ENCODE data around the gene SCTR.

SCTR gene

DNA sequence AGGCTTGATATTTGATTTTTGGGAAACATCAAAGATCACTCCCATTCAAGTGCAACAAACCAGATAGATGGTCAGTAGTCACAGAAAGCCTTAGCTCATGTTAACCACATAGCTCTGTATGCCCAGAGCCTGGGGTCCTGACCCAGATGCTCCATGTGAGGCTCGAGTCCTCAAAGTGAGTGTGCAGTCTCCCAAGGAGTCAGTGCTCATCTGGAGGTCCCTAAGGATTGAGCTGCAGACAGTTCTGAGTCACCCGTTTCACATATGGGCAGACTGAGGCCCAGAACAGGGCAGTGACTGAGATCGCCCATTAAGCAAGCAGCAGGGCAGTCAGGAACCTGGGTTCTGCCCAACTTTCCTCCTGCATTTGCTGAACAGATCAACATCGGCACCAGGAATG lies 83.4 kb downstream of the SCTR start:
- DNase-seq, result no peak

- DNase-seq, result no peak
Observed at GRCh38 chr2:119440501-119440870, 83.8 kb downstream of the SCTR start.

DNA sequence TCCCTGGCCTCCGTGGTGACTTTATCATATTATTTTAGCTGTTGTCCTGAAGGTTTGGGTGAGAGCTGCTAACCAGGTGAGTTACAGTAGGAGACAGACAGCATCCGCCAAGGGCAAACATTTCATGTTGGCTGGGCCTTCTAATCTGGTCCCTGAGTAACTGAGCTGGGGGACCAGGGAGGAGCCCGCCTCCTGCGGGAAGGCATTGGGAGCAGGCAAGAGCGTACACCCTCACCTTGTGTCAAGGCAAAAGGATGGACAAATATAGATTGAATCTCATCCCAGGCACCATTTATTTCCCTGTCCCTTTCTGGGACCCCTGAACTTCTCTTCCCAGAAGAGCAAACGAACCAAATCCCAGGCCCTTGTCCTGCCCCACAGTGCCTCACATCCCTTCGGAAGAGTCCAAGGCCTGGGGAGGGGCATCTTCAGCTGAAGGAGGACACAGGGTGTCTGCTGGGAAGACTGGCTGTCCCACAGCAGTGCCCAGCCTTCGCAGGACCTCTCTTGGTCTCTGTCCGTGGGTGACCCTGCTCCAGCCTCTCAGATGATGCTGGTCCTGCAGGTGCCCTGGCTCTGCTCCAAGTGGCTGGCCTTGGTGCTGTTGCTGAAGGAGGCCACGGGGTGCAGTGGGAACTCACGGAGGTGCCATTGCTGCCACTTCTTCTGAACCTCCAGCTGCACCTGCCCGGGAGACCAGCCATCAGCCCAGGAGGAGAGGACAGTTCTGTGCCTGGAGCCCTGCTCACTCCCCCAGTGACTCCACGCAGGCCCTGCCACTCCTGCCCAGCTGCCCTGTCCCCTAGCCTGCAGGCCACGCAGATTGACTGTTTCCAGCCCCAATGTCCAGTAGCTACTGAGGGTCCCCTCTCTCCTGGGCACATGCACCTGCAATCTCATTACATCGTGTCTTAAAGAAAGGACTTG lies 84.4 kb downstream of the SCTR start:
- DNase-seq, result no peak

DNA sequence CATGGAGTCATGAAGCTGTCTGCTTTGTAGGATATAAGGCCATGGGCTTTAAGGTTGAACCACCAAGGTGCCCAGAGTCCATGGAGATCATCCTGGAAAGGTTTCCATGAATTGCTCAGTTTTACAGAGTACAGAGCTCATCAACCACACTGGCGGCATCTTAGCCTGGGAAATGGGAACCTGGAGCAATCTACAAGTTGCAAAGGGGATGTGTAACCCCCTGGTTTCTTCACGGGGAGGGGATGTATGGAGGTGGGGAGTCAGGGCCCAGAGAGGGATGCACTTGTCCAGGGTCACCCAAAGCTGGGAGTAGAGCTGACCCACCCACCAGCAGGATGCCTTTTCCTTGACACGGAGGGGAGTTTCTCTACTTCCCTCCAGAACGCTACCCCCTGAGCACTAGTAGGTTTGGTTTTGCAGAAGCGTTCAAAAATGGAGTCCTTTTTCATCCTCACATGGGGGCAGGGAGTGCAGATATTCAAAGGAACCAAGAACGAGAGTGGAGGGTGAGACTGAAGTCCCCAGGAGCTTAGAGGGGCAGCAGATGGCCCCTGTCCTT lies 85.5 kb downstream of the SCTR start:
- no peak for DNase-seq

DNA sequence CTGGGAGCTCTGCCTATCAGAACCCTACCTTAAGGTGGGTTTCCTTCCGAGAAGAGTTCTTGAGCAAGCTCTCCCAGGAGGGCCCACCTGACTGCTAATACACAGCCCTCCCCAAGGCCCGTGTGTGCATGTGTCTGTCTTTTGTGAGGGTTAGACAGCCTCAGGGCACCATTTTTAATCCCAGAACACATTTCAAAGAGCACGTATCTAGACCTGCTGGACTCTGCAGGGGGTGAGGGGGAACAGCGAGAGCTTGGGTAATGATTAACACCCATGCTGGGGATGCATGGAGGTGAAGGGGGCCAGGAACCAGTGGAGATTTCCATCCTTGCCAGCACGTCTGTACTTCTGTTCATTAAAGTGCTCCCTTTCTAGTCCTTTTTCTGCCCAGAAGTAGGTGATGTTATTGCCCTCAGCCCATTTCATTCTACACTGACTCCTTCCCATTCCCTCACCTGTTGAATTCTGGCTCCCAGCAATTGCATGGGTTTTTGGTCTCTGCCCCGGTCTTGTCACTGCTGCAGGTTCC lies 86.1 kb downstream of the SCTR start:
- no peak for DNase-seq

DNA sequence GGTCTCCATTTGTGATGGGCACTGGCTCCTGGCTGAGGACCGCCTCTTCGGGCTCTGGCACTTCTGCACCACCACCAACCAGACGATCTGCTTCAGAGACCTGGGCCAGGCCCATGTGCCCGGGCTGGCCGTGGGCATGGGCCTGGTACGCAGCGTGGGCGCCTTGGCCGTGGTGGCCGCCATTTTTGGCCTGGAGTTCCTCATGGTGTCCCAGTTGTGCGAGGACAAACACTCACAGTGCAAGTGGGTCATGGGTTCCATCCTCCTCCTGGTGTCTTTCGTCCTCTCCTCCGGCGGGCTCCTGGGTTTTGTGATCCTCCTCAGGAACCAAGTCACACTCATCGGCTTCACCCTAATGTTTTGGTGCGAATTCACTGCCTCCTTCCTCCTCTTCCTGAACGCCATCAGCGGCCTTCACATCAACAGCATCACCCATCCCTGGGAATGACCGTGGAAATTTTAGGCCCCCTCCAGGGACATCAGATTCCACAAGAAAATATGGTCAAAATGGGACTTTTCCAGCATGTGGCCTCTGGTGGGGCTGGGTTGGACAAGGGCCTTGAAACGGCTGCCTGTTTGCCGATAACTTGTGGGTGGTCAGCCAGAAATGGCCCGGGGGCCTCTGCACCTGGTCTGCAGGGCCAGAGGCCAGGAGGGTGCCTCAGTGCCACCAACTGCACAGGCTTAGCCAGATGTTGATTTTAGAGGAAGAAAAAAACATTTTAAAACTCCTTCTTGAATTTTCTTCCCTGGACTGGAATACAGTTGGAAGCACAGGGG lies 87.1 kb downstream of the SCTR start:
- no peak for DNase-seq

DNA sequence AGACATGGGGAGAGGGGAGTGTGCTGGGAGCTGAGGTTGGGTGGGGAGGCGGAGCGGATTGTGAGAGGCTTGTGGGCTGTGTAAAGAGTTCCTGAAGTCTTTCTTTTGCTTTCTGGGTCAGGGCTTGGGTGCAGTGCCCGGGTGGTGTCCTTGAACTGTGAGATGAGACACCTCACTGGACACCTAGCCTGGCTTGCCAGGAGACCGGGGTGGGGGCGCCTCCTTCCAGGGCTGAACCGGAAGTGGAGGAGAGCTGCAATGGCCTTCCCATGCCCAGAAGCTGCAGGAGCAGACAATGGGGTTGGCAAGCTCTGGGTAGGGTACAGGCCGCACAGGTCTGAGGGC lies 88.4 kb downstream of the SCTR start:
- DNase-seq, result no peak

DNA sequence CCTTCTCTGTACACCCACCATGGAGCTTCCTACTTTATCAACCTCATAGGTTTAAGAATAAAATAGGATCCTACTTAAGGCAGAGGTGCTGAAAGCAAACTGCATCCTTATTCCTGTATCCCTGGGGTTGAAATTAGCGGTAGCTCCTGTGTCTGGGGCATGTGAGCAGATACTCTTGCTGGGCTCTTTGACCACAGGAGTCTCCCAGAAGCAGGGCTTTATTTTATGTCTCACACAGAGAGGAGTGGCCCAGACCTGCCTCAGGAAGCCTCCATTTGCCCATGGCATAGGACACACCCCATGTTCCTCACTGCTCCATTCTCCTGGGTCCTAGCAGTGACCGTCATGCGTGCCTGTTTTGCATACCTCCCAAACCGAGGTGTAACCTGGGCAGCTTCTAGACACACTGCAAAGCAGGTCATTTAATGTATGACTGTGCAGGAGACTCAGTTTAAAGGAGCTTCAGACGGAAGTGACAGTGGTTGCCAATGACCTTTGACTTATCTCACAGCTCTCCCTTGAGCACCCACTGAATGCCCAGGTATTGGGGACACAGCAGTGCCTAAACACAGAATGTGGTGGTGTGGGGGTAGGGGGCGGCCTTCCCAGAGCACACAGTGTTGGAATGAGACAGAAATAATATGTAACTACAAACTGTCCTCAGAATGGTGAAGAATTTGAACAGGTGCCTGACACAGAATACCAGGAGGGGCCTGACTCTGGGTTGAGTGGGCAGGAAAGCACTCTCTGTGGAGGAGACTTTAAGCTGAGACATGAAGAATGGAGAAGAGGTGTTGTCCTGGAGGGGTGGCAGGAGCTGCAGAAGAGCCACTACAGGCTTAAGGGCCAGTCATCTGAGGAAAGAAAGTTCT lies 89.0 kb downstream of the SCTR start:
- DNase-seq, result no peak

DNA sequence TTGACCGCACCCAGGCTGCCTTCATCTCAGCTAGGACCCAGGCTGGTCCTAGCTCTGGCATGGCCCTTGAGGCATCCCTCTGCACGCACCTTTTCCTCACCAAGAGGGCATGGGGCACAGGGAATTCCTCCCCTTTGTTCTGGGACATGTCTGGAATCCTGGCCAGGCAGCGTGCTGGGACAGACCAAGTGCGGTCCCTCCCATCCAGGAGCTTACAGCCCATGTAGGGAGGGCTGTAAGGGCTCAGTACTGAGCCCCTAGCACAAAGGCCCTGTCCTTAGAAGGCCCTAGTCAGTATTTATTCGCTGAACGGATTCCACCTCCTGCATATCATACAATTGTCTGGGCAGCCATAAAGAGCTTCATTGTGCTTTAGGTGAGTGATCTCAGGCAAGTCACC lies 89.6 kb downstream of the SCTR start:
- DNase-seq, result no peak

DNA sequence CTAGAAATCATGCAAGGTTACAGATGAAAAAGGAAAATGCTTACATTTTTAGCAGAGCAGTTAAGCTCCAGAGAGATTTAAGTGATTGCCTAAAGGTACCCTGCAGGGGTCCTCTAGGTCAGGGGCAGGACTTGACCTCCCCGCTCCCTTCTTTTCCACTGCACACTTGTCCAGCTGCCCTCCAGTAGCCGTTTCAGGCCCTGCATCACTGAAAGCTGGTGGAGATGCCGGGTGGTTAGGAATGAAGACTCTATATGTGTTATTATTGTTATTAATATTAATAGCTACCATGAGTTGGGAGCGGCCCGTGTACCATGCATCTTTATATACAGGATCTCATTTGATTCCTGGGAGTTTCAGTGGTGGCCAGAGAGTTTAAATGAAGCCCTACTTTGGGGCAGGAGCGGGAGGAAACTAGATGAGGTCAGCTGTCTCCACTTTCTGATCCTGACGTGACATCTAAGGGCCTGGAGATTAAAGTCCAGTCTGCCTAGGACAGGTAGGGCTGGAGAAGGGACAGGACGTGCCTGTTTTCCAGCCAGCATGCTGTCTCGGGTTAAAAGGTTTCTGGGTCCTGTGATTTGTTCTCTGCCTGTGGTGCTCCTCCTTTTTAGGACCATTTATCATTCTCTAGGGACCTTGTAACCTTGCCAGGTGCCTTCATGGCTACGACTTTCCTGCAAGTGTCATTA lies 90.5 kb downstream of the SCTR start:
- no peak for DNase-seq

- no peak for DNase-seq
Observed at GRCh38 chr2:119432851-119433522, 91.3 kb downstream of the SCTR start.

DNA sequence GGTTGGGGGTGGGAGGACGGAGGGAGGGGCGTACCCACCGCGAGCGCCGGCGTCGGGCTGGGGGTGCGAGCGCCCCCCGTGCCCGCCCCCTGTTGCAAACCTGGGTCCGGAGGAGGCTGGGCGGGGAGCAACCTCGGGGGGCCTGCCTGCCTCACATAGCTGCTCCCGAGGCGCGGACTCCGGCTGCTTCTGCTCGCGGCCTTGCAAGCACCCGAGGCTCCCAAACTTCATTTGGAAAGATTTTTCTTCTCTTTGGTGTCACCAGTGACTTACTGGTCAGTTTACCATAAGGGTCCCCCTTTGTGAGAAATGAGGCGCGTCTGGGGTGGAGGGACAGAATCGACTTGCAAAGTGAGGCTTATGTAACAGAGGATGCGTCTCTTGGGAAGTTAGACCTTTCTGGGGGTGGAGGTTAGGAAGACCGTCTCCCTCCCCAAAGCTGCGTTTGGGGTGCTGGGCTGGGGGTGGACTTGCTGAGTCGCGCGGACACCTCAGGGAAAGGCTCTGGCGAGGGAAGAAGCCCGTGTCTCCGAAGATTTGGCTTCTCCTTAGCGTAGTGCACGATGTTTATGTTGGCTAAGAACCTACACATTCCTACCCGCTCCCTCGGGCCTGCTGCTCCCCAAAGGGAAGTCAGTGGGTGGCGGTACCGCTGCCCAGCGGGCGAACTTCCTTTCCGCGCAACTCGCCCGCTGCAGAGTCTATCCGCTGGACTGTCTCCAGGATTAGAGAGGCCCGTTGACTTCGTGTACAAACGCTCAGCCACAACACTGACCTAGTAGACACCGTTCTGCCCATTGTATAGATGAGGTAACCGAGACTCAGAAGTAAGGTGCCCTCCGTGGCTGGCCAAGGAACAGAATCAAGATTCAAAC lies 92.1 kb downstream of the SCTR start:
- no peak for DNase-seq

- no peak for DNase-seq
Observed at GRCh38 chr2:119431155-119431975, 92.9 kb downstream of the SCTR start, which contains the start of gene TMEM37. TMEM37 (plus strand) TSS chr2:119431854; CDS start chr2:119431904, 50 bp downstream.

- no peak for DNase-seq
Observed at GRCh38 chr2:119430023-119430498, 94.2 kb downstream of the SCTR start.

DNA sequence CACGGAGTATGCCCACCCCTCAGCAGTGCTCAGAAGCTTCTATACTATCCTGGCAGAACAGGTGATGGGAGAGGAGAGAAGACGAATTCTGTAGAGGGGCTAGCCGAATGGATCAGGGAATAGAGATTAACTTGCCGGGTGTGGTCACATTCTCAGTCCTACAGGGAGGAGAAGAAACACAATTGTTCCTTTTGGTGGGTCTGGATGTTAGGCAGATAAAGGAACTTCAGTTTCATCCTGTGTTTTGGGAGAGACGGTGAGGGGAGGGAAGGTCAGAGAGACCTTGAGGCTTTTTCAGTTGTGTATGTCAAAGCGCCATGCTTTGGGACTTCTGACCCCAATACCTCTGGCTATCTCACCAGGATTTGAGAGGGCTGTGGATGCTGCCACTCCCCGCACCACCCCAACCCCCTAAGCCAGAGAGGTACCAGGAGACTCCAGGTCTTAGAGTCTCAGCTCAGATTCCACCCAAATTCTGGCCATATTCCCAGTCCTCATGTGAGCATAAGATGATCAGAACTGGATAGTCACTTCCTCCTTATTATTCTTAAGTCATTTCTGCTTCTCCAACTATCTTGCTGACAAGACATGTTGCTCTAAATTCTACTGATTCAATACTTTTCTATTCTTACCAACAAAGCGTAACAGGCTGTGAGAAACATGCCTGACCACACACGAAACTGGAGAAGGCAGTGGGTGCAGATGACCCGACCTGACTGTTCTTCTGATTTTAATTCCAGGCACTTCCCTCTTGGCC lies 94.9 kb downstream of the SCTR start:
- no peak for DNase-seq

DNA sequence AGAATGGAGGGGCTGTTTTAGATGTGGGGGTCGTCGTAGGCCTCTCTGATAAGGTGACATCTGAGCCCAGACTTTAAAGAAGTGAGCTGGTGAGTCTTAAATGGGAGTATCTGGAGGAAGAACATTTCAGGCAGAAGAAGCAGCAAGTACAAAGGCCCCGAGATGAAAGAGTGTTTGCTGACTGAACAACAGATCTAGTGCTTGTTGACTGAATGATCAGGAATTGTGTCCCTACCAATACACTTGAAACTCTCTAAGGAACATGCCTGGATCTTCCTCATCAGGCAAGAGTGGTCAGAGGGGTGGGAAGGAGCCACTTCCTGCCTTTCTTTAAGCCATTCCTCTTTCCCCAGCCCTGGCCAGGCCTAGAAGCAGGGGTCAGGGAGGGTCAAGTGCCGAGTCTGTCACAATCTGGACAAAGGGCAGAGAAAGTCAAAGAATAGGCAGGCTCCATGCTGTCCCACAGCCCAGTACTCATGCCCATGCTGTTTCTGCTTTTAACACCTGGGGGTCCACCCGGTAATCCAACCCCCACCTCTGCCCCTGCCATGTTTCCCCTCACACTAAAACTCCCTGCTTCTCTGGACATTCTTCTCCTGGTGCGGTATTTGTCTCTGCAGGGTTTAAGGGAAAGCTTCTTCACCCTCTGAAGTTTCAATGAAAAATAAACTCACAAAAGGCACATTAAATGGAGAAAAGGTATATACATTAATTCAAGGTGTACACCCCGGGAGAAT lies 95.6 kb downstream of the SCTR start:
- DNase-seq, result no peak

- no peak for DNase-seq
Observed at GRCh38 chr2:119427756-119428155, 96.5 kb downstream of the SCTR start.
